Cortex of kidney (tissue), 1 donor: ENCODE data around the gene LSAMP.

Source experiments
- DNase-seq: peaks from one replicate; lab custom pipeline; 2025; lab: John Stamatoyannopoulos, UW

The LSAMP gene

DNA sequence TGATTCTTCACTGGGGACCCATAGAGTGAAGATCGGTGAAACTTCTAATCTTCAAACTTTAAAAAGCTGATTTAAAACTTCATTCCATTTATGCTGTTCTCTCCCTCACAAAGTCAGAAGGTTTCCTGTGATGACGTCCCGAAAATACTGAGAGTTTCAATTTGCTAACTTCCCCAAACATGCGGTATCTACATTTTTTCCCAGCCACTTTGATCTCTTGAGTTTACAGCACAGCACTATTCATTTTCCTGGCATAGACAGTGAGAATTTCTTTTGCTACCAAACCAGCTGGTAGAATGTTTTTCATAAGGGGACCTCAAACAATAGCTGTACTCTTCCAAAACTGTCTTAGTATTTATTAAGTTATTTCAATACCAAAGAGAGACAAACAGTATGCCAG is 156.8 kb downstream of the LSAMP start:
- DNase-seq = no peak

DNA sequence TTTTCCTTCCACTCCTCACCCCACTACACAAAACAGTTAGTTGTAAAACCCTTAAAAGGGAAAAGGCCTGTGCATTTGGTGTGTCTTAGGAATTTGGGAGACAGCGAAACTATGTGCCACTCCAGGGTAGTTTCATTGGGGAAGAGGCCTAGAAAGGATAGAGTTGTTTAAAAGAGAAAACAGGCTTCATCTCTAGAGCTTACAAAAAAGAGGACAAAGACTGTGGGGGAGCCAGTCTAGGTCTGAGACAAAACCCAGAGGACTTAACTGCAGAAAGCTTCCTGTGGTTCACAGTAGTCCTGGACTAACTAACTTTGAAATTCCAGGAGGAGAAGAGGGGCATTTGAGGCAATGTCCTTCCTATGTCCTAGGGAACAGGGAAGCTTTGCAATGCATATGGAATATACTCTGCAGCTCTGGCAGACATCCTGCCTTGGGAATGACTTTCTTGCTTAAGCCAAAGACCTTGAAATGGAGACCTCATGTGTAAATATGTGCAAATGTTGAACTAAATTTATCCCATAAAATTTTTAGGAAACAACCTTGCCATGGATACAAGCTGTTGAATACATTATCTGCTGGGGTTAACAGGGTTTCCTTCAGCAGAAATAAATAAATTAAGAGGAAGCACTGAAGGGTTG is 159.4 kb downstream of the LSAMP start:
- DNase-seq = no peak

DNA sequence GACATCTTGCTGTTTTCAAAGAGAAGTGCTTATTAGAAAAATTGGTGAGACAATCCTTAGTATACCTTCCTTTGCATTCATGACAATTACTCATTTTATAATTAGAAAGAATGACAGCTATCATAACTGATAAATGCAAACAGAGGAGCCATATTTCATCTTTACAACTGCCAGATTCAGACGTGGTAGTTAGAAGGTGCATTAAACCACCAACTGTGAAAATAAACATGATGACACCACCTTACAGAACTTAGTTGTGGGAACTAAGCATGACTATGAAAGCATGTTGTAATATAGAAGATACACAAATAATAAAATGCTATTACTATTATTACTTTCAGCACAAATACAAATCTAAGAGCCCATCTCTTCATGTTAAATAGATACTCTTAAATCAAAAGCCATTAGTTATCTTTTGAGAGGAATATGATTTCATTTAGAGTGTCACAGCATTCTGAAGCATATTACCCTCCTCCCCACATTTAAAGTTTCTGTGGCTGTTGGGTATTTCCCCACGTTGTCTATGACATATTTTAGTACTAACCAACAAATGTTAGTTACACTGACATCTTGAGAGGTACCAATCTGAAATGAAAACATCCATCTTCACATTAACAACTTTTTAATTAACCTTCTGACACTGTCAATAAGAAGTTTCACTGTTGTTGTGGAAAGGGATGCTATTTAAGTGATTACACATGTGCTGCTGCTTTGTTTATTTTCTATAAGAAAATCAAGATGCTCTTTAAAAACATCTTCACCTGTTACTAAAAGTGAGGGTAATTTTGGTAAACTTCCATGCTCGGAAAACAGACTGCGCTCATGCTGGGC is 163.8 kb downstream of the LSAMP start:
- no peak for DNase-seq

DNA sequence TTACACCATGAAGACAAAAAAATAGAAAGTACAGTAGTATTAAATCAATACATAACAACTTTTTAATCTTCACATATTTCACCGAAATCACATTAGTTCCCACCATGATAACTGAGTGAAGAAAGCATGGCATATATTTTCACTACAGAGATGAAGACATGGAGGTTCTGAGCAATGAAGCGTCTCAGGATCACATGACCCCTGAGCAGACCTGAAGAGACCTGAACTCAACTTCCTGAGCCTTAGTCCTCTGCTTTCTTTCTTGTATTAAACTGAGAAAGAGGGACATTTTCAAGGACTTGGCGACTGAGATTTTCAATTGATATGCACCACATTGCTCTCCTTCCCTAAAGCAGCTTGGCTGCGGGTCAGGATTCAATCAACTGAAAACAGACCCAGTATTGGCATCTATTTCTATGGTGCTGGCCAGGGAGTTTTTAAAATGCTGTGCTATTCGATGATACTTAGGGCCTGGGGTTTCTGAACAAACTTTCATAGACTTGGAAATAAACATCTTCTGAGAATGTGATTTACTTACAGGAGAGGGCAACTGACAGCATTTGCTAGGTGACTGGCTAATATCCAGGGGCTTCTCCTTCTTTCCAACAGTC is 165.1 kb downstream of the LSAMP start:
- no peak for DNase-seq

DNA sequence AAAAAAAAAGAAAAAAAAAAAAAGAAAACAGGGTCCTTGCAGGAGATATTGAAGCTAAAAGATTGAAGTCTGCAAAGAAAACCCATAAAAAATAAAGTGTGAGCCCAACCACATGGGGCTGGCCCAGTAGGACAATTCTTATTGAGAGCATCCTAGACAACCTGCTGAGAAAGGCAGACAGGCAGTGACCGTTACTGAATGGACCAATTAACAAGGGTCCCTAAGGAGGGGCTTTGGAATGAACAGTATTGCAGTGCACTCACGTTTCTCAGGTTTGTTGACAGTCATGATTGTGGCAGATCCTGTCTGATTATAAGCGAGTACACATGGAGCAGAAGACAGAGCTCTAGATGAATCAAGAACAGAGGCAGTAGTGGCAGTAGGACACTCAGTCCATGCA is 168.6 kb downstream of the LSAMP start:
- no peak for DNase-seq

DNA sequence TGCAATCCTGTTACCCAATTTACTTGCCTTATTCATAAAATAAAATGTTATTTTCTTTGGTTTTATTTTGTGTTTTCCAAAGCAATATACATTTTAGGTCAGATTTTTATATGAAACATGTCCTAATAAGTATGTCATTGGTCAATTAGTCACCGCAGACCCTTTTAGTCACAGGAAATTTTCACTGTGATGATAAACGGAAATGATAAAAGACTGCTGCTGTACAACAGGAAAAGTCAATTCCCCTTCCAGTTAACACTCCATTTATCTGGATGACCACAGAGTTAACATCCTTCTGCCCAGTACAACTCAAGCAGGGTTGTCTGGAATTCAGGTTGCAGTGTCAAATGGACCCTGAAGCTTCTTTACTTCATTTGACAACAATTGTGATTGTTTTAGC is 175.2 kb downstream of the LSAMP start:
- DNase-seq = no peak

DNA sequence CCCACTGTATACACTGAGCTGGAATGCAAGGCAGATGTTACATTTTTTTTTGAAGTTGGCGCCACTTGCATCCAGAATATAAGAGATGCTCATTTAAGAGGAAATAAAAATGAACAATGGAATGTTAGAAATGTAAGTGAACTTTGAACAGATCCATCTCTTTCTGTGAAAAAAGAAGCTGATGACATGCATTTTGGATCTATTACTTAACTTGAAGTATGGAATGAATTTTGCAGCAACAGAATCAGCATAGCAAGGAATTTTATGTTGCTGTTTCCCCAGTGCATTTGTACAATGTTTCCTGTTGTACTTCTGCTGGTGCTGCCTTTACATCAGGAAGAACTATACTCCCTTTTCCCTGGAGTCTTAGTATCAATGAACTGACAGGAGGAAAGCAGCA is 178.2 kb downstream of the LSAMP start:
- no peak for DNase-seq

DNA sequence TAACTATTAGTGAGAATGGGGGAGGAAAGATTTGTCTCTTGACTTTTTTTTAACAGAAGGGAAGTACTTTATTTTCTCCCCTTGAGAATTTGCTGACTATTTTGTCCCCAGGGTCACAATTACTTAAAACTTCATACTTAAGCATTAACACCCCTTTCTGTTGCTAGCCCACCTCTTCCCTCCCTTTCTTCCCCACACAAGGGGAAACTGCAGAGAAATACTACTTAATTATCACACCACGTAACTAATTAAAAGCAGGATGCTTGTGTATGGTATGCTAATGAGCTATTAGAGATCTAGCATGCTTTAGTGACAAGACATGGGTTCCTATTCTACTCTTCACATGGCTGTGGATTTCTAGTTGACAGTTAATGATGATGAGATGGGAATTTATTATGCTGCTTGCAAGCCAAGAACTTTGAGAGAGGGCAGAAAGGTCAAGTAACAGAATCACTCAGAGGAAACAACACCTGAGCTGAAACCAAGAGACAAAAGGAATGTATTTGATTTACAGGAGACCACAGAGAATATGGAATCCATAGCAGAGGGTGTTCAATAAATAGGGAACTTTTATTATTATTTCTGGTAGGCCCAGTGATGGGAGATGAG is 179.2 kb downstream of the LSAMP start:
- DNase-seq = no peak

DNA sequence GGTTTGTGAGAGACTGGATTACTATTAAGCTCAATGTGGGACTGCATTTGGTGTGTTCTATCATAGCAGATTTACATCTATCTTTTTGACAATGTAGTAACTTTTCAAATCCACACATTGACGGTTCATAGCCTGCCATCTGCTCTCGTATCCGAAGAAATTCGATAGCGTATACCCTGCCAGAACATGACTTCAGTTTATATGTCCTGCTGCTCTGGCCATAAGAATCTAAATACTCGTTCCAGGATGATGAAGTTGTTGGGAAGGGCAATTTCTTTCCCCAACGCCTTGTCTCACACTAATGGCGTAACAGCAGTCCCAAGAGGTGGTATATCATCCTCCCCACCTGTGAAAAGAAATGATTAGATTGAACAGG is 180.0 kb downstream of the LSAMP start:
- no peak for DNase-seq

DNA sequence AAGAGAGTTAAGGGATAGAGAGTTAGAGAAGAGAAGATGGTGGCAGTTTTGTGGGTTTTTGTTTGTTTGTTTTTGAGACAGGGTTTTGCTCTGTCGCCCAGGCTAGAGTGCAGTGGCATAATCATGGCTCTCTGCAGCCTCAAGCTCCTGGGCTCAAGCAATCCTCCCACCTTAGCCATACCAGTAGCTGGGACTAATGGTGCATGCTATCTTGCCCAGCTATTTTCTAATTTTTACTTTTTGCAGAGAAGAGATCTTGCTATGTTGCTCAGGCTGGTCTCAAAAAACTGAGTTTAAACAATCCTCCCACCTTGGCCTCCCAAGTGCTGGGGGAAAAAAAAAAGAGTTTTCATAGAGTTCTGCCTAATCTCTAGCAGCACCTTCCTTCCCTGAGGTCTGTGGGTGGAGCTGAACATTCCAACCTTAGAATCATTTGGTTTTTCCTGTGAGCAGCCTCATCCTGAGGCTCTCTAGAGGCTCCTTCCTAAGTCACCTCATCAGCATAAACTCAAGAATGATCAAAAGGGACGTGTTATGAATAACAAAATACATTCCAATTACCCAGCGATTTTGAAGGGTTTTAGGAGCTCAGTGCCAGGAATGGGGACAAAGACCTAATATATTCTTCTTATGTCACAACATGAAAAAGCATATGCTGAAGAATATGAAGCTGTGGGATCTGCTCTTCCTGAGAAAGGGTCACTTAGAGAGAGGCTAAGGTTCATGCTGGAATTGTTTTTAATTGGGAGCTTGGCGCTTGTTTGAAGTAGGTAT is 180.6 kb downstream of the LSAMP start:
- DNase-seq = no peak

DNA sequence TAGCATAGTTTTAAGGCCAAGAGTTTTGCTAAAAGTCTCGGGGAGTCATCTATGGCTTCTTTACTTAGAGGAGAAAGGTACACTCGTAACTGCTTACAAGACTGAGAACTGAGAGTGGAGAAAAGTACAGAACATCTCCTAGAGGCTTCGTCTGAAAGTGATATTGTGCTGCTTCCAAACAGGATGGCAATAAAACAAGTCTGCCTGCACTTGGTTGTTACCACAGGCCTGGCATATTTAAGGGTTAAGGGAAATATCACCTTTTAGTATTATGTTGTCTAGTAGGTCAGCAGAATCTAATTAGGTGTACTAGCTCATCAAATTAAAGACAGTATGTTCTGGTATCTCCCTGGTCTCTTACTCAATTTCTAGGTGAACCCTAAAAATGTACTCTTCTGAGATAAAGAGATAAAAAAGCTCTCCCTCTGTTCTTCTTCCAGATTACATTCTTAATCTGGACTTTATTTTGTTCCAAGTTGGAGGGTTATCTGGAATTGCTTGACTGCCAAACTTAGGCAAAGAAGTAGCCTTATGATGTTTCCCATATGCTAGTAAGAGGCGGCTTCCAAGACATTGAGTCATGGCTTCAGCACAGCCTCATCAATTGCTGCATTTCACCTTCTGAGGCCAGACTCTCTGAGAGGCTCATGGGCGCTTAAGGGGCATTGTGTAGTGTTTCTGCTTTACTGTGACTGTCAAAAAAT is 181.3 kb downstream of the LSAMP start:
- no peak for DNase-seq

DNA sequence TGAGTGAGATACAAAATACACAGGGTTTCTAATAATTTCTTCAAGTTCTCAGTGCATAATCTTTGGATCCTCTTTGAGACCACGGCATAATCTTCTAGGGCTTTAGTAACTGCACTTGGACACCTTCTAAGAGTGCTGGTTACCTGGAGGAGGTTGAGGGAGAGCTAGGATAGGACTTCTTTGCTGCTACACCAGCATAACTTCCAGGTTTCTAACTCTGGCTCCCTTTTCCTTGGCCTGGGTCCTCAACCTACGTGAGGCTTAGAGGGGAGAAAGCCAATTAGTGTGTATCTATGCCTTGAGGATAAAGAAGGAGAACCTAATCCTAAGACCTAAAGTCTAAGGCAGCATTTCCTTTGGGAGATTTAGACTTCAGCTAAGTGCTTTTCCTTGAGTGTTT is 184.8 kb downstream of the LSAMP start:
- no peak for DNase-seq

DNA sequence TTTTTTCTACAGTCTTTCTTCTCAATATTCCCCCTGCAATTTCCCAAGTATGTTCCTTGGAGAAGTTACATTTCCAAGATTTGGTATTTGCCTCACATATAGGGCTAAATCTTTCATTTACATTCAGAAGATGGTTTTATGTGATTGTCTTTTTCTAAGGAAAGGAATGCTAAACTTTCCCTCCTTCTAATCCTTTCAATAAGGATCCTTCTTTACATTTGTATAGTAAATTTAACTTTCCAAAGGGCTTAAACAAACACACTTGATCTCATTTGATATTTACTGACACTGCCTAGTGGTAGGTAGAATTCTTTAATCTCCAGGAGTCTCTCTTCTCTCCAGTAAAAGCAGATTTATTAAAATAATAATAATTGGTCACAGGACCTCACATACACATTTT is 185.3 kb downstream of the LSAMP start:
- no peak for DNase-seq

DNA sequence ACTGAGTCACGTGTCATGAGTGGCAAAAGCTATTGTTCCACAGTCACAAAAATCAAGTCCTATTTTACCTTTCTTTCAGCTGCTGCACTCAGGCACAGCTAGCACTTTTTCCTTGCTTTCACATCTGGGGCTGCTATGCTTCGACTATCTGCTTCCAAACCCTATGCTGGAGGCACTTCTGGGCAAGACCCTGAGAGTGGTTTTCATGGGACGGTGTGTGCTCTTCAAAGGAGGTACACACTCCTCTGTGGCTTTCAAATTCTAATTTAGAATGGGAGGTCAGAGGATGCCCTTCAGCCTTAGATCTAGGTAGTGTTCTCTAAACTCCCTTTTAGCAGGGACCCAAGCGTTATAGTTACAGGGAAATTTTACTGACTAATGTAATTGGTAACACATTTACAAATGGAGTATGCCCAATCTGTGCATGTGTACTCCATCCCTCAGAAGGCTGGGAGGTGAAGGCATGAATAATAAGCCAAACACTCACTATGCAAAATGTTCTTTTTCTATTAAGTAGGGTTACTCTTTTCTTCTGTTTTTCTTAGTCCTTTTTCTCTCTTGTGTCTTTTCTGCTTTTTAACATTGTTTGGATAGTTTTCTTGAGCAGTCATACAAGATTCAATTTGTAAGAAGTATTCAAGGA is 188.3 kb downstream of the LSAMP start:
- no peak for DNase-seq

DNA sequence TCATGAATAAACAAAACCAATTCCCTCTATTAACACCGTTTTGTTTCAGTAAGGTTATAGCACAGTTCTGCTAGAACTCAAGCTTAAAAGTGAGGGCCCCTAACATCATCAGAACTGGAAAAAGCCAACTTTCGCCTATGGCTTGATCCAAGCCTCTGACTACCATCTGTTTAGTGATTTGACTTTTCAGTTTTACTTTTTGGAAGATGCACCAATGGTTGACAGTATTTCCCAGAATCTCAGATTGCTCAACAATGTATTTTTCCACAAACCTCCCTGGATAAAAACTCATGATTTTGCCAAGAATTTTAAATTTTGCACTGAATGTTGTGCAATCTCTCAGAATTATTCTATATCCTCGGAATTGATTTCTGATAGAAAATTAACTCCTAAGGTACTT is 190.7 kb downstream of the LSAMP start:
- DNase-seq = no peak

DNA sequence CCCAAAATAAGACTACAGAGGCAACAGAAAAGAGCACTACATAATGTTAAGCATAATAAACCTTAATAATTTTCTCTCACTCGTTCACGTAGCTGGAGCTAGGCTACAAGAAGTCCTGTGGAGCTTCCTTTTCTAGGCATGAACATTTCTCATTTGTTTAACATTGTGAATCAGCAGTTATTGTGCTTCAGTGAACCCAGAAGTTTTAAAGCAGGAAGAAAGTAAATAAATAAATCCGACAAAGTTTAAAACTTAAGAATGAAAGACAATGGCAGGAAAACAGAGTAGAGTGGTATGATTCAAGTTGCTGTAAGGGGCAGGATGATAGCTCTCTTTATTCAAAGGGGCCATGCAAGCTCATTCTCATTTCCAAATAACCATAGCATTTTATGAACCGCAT is 191.8 kb downstream of the LSAMP start:
- DNase-seq = no peak

DNA sequence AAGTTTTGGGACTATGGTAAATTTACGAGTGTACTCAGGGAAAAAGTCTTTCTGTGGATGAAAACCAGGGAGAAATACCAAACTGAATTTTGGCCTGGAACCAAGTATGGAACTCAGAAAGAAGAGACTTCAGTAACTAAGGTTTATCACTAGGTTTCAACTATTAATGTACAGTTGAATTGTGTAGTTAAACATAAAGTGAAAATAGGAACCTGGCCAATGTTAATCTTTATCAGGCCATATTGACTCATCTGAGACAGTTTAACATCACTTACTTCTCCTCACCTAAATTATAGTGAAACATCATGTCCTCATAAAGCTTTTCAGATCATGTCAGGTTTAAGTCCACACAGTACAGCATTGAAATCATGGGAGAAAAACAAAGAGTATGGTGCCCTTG is 197.7 kb downstream of the LSAMP start:
- no peak for DNase-seq

DNA sequence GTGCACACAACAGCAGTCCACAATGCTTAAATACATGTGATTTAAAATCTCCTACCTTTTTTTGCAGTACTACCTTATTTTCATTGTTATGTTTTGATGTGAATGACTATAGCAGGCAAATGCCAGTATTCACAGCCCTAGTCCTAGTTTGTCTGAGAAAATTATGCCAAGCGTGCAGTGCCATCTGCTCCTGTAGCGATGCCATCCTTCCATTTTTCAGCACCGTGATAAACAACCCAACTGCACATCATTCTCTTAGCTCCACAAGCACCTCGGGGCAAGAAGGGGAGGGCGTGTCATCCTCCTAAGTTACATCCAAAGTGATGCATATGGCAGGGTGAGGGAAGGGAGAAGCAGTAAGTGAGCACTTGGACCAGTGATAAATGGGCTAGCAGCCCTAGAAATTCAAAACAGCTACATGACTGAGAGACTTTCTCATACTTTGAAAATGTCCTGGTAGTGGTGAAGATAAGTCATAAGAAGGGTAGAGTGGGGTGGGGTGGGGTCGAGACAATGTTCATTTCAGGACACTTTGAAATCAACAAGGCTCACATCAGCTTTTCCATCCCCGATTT is 198.8 kb downstream of the LSAMP start:
- DNase-seq = no peak

DNA sequence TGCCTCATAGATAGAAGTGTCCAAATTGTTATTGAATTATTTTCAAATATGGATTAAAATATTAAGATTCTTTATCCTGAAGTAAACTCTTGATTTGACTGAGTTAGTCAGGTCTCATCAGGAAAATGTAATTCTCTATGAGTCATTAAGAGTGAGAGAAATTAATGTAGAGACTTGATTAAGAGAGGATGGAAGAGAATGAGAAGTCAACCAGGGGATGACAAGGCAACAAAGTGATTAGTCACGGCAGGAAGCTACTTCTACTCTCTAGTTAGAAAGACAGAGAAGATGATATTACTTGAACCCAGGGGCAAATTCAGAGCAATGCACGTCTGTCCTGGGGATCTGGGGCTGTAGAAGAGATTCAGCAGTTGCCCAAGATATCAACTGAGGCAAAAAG is 202.5 kb downstream of the LSAMP start:
- no peak for DNase-seq

DNA sequence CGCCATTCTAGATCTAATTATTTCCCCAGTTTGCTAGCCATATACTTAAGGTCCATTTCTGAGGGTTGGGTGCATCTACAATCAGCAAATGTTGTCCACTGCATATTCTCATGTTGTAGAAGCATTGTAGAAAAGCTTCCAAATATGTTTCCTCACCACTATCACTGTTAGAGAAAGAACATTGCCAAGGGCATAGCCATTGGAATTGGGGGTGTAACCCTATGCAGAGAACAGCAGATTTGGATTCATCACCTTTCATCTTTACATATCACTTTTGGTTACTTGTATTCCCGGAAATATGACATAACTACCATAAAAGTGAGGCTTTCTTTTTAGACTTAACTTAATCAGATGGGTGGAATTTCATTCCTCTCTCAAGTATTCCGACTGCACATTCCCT is 203.6 kb downstream of the LSAMP start:
- DNase-seq = no peak

DNA sequence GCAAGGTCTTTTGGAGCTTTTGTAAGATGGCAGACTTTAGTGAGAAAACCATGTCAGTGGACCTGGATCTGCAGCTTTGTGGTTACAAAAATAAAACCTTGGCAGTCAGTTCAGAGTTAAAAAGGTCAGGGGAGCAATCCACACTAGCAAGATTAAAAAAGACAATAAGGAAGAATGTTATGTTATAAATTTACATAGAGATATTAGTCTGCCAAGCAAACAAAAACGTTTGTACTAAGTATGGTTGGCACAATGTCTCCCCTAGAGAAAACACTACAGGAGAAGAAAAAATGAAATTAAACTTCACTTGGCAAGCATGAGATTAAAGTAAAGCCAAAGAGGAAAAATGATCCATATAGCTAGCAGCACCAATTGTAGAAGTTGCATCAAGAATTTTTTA is 205.0 kb downstream of the LSAMP start:
- DNase-seq = no peak
